Sigmoid colon (tissue), 4 donors: Measurements from ENCODE around the gene PAX3.

Source experiments
- EP300 ChIP-seq, 4 donors: sonication (generic); formaldehyde crosslinking; IDR thresholded peaks; one replicate each; pipeline ENCODE4 v1.6.1; 2017; ENCODE audit warnings: antibody characterized with exemption in 4 of 4
- POLR2A ChIP-seq, 2 donors: fragments of 450-650 bp; IDR thresholded peaks; one replicate each; pipeline ENCODE4 v1.6.1; 2016; ENCODE audit warnings: antibody characterized with exemption in 2 of 2, mild to moderate bottlenecking in 2 of 2, moderate library complexity in 2 of 2

- TF ChIP-seq POLR2A (IDR thresholded peaks at IDR 0.05) (no peak), EP300 (IDR thresholded peaks at IDR 0.05) (no peak)
Observed at GRCh38 chr2:222239945-222240675, 58.7 kb downstream of the PAX3 start.
